Measurements from ENCODE around the gene GSTCD.

DNA sequence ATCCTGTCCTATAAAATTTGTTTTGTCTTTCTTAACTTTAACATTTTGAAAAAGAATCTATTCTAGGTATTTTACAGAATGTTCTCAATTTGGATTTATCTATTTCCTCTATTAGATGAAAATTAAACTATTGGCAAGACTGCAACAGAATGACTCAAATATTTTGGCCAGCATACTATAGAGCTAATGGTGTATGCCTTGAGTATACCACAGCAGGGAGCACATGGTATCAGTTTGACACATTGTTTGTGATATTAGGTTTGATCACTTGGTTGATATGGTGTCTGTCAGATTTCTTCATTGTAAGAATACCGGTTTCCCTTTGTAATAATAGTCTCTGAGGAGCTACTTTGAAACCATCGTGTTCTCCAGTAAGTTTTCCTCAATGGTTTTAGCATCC, 98.9 kb downstream of the GSTCD start:
- TF ChIP-seq POLR2A (IDR thresholded peaks at IDR 0.05) = no peak
- TF ChIP-seq, protein P1, sequence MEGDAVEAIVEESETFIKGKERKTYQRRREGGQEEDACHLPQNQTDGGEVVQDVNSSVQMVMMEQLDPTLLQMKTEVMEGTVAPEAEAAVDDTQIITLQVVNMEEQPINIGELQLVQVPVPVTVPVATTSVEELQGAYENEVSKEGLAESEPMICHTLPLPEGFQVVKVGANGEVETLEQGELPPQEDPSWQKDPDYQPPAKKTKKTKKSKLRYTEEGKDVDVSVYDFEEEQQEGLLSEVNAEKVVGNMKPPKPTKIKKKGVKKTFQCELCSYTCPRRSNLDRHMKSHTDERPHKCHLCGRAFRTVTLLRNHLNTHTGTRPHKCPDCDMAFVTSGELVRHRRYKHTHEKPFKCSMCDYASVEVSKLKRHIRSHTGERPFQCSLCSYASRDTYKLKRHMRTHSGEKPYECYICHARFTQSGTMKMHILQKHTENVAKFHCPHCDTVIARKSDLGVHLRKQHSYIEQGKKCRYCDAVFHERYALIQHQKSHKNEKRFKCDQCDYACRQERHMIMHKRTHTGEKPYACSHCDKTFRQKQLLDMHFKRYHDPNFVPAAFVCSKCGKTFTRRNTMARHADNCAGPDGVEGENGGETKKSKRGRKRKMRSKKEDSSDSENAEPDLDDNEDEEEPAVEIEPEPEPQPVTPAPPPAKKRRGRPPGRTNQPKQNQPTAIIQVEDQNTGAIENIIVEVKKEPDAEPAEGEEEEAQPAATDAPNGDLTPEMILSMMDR (IDR thresholded peaks at IDR 0.05) = no peak
- no peak for TF ChIP-seq EP300 (IDR thresholded peaks at IDR 0.05)
